CD4-positive, alpha-beta T cell (primary cell): ENCODE measurements around the gene C12orf50. TPM values are rescaled to one million over a fixed set of nuclear protein-coding genes. Genes with fewer than 3 reads are reported as not detected.

Experiments
- ATAC-seq: fragments of 200-7000 bp; cut with Tn5 transposase; one replicate; pipeline ENCODE4 v1.10.0; 2022; ENCODE audit warnings: mild to moderate bottlenecking; ENCODE audit not compliant: poor library complexity
- CTCF ChIA-PET: fragments of 350-600 bp; sonication (Branson Sonifier 250); formaldehyde crosslinking; loops from one replicate; lab custom pipeline; 2021; ENCODE audit warnings: antibody characterized with exemption, inconsistent platforms; lab: Charles Lee
- POLR2A ChIA-PET: fragments of 350-600 bp; sonication (Branson Sonifier 250); formaldehyde crosslinking; loops from one replicate; lab custom pipeline; 2021; ENCODE audit warnings: antibody characterized with exemption, inconsistent platforms; lab: Charles Lee
- DNase-seq, 14 experiments: peaks; one replicate each; pipeline ENCODE4 v3.0.0-alpha.2; 2013 to 2020; ENCODE audit warnings: mixed read lengths in 2 of 14
- H3K27ac ChIP-seq, 2 donors: one replicate each; pipeline versions ENCODE4 v1.5.1 to v1.7.0; 2013; ENCODE audit warnings: low read length in 2 of 2, low read depth in 1 of 2, mild to moderate bottlenecking in 1 of 2
- H3K27me3 ChIP-seq, 2 experiments: 1 replicate in 1 of 2; 2 replicates in 1 of 2; pipeline versions ENCODE4 v1.6.1 to v1.7.0; 2013; ENCODE audit warnings: low read length in 2 of 2, control low read depth in 1 of 2, mild to moderate bottlenecking in 1 of 2, moderate library complexity in 1 of 2; ENCODE audit not compliant: insufficient read depth in 2 of 2, control insufficient read depth in 1 of 2
- H3K36me3 ChIP-seq: one replicate; pipeline ENCODE4 v1.6.1; 2013; ENCODE audit warnings: low read length, control low read depth; ENCODE audit not compliant: insufficient read depth
- H3K4me1 ChIP-seq: one replicate; pipeline ENCODE4 v1.6.1; 2013; ENCODE audit warnings: low read length, control low read depth; ENCODE audit not compliant: insufficient read depth
- H3K4me3 ChIP-seq: one replicate; pipeline ENCODE4 v1.5.1; 2013; ENCODE audit warnings: mild to moderate bottlenecking, low read length, moderate library complexity
- H3K9me3 ChIP-seq, 2 experiments: 1 replicate in 1 of 2; 2 replicates in 1 of 2; pipeline versions ENCODE4 v1.6.1 to v1.7.0; 2013; ENCODE audit warnings: low read length in 2 of 2, mild to moderate bottlenecking in 2 of 2, control low read depth in 1 of 2, moderate library complexity in 1 of 2; ENCODE audit not compliant: control insufficient read depth in 1 of 2, insufficient read depth in 1 of 2
- H3K27ac Mint-ChIP-seq: one replicate; pipeline ENCODE4 v1.8.0; 2020; ENCODE audit warnings: mixed read lengths
- H3K27me3 Mint-ChIP-seq: one replicate; pipeline ENCODE4 v1.8.0; 2021; ENCODE audit warnings: mixed read lengths
- H3K36me3 Mint-ChIP-seq: one replicate; pipeline ENCODE4 v1.8.0; 2021; ENCODE audit warnings: low read depth, mixed read lengths
- H3K4me1 Mint-ChIP-seq: one replicate; pipeline ENCODE4 v1.8.0; 2021; ENCODE audit warnings: low read depth, mixed read lengths
- H3K4me3 Mint-ChIP-seq: one replicate; pipeline ENCODE4 v1.8.0; 2020; ENCODE audit warnings: mild to moderate bottlenecking, mixed read lengths
- H3K9me3 Mint-ChIP-seq: one replicate; pipeline ENCODE4 v1.8.0; 2020; ENCODE audit warnings: mixed read lengths
- intact Hi-C, 2 experiments: fragments of 100-400 bp; cut with DNase I in 1 of 2; cut with micrococcal nuclease in 1 of 2; formaldehyde crosslinking; loops; one replicate each; pipeline versions ENCODE4 v1.15.1 to v1.9.0; 2023 to 2025; cut with DNase I, micrococcal nuclease
- total RNA-seq, 174 experiments: library from RNA in 2 of 174; stranded (reverse) in 2 of 174; gene quantifications; one replicate each; pipeline ENCODE4 v1.2.3 and lab custom pipeline; 2021 to 2026
- TF ChIP-seq, protein P1 (sequence below): fragments of 200-600 bp; IDR thresholded peaks from one replicate; pipeline ENCODE4 v1.8.0; 2022; ENCODE audit warnings: antibody characterized with exemption, mild to moderate bottlenecking

Gene C12orf50
- total RNA-seq, 2 experiments from 2014 or later: 0.17 TPM; not detected in 1

DNA sequence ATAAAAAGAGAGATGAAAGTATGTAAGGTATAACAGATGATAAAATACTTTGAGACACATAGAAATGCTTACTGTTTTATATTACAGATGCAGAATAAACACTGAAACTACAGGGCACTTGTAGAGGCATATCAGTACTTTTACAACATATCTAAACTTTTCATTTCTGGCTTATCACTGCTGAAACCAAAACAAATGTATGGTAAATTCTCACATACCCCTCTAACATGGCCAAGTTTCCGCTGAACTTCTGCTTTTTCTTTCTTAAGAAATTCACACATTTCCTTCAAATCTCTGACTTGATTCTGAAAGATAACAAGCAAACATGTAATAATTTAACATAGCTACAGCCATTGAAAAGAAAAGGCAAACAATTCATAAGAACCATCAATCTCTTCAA lies 33.3 kb upstream of the C12orf50 start:
- ChIA-PET CTCF (no interaction called here), POLR2A (interaction anchor here (0.6 kb wide), 1 partner anchor 38 kb away, joined by 3 read pairs; no protein-coding TSS in a partner anchor)
- Histone ChIP-seq H3K27ac (no peak overlapping the region), H3K9me3 (no peaks in the 10 kb centered on the region), H3K27me3 (no peaks in the 10 kb centered on the region), H3K4me3 (no peak overlapping the region), H3K36me3 (peaks cover 31% of the 10 kb centered on the region), H3K4me1 (no peaks in the 10 kb centered on the region)
- no peaks in the 10 kb centered on the region for H3K4me1 Mint-ChIP-seq
- no peak overlapping the region for H3K4me3 Mint-ChIP-seq
- DNase-seq (no peak), ATAC-seq (no peak)
- H3K9me3 Mint-ChIP-seq: no peaks in the 10 kb centered on the region
- peaks cover 58% of the 10 kb centered on the region for H3K36me3 Mint-ChIP-seq
- intact Hi-C loops: no loop called here
- no peak overlapping the region for H3K27ac Mint-ChIP-seq
- TF ChIP-seq, protein P1, sequence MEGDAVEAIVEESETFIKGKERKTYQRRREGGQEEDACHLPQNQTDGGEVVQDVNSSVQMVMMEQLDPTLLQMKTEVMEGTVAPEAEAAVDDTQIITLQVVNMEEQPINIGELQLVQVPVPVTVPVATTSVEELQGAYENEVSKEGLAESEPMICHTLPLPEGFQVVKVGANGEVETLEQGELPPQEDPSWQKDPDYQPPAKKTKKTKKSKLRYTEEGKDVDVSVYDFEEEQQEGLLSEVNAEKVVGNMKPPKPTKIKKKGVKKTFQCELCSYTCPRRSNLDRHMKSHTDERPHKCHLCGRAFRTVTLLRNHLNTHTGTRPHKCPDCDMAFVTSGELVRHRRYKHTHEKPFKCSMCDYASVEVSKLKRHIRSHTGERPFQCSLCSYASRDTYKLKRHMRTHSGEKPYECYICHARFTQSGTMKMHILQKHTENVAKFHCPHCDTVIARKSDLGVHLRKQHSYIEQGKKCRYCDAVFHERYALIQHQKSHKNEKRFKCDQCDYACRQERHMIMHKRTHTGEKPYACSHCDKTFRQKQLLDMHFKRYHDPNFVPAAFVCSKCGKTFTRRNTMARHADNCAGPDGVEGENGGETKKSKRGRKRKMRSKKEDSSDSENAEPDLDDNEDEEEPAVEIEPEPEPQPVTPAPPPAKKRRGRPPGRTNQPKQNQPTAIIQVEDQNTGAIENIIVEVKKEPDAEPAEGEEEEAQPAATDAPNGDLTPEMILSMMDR: no peak
- H3K27me3 Mint-ChIP-seq: no peaks in the 10 kb centered on the region

DNA sequence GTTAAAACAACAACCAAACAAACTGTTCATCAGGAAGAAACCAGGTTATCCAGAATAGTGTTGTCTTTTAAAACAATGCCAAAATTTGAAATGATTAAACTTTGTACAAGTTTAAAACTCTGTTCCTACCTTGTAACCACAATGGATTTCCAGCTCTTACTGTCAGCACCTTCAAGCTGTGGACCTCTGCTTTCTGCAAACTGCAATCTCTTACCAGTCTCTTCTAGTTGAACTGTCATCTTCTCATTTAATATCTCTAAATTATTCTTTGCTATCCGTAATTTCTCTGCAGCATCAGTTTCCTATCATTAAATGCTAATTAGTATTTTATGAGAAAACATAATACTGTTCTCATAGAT lies 29.5 kb upstream of the C12orf50 start:
- DNase-seq (no peak), ATAC-seq (no peak)
- ChIA-PET CTCF (no interaction called here), POLR2A (no interaction called here)
- H3K9me3 Mint-ChIP-seq: no peaks in the 10 kb centered on the region
- no peaks in the 10 kb centered on the region for H3K4me1 ChIP-seq
- intact Hi-C loops: no loop called here
- H3K27ac Mint-ChIP-seq: no peak overlapping the region
- H3K27me3 Mint-ChIP-seq: no peaks in the 10 kb centered on the region
- H3K4me1 Mint-ChIP-seq: no peaks in the 10 kb centered on the region
- H3K27me3 ChIP-seq: no peaks in the 10 kb centered on the region
- H3K4me3 Mint-ChIP-seq: no peak overlapping the region
- H3K36me3 Mint-ChIP-seq: peaks cover 77% of the 10 kb centered on the region
- no peak overlapping the region for H3K4me3 ChIP-seq
- TF ChIP-seq, protein P1: no peak
- no peaks in the 10 kb centered on the region for H3K9me3 ChIP-seq
- H3K36me3 ChIP-seq: peaks cover 32% of the 10 kb centered on the region
- no peak overlapping the region for H3K27ac ChIP-seq

GRCh38 chr12:88057994-88058718 lies 29.0 kb upstream of the C12orf50 start:
- intact Hi-C loops: no loop called here
- TF ChIP-seq, protein P1: no peak
- no peaks in the 10 kb centered on the region for H3K9me3 Mint-ChIP-seq
- no peak overlapping the region for H3K27ac ChIP-seq
- H3K27me3 Mint-ChIP-seq: no peaks in the 10 kb centered on the region
- no peaks in the 10 kb centered on the region for H3K27me3 ChIP-seq
- ChIA-PET CTCF (no interaction called here), POLR2A (no interaction called here)
- DNase-seq: no peak
- H3K4me1 ChIP-seq: no peaks in the 10 kb centered on the region
- H3K27ac Mint-ChIP-seq: no peak overlapping the region
- H3K4me3 Mint-ChIP-seq: no peak overlapping the region
- H3K4me3 ChIP-seq: no peak overlapping the region
- H3K9me3 ChIP-seq: no peaks in the 10 kb centered on the region
- H3K36me3 ChIP-seq: peaks cover 37% of the 10 kb centered on the region
- no peak for ATAC-seq
- peaks cover 72% of the 10 kb centered on the region for H3K36me3 Mint-ChIP-seq
- H3K4me1 Mint-ChIP-seq: no peaks in the 10 kb centered on the region
